ENCODE data around the gene PLEKHA4. TPM values are rescaled to one million over a fixed set of nuclear protein-coding genes. Genes with fewer than 3 reads are reported as not detected.
A peak's percentile ranks its signal among the peaks of the same experiment; 100 is the strongest.

PLEKHA4 gene
- total RNA-seq, 1 experiment from 2014 or later = not detected

DNA sequence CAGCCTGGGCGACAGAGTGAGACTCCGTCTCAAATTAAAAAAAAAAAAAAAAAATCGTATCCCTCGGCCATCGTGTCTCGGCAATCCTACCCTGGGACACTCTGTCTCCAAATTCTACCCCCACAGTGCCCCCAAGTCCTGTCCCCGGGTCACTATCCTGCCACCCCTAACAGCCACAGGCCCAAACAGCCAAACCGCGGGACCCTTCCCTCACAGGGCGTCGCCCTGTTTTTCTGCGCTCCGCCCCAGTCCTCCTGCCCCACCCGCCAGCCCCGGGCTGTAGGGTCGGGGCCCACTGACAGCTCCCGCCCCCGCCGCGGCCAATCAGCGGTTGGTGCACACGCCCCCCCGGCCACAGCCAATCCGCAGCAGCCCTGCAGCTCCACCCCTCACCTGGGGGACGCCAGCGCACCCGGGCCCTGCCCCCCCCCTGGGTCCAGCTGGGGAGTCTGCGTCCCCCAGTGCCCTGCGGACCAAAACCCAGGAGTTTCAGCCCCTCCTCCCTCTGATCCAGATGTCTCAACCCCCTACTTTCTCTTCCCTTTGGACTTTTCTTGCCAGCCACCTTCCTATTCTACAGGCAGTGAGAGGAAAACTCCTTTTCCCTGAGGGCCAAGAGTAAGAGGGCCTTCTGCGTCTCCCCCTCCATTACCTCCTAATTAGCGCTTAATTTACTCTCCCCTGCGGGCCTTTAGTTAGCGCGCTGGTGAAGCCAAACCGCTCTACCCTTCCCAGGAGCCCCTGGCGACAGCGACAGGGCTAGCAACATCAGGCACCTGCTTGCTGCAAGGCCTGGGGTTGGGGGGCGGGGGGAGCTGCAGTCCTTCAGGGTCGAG lies 56.1 kb downstream of the PLEKHA4 start:
- peak overlapping the region; percentile 73 for H3K4me2 ChIP-seq (ENCODE audit: low read depth, low read length, poor library complexity, severe bottlenecking)
- no peaks in the 10 kb centered on the region for H4K20me1 ChIP-seq (ENCODE audit: insufficient read depth, low read depth, low read length)
- no peaks in the 10 kb centered on the region for H3K9me3 ChIP-seq (ENCODE audit: low read length)
- no peaks in the 10 kb centered on the region for H3K27me3 ChIP-seq (ENCODE audit: low read length)
- peak overlapping the region; percentile 36; the same call in 1 of the 2 replicates for H2AFZ ChIP-seq (ENCODE audit: low read length)
- DNase-seq = peak; percentile 97
- H3K4me1 ChIP-seq (ENCODE audit: low read length) = peaks cover 24% of the 10 kb centered on the region
- H3K27ac ChIP-seq (ENCODE audit: low read length) = no peak overlapping the region
- H3K9ac ChIP-seq (ENCODE audit: low read length) = peak overlapping the region; percentile 62
- no peaks in the 10 kb centered on the region for H3K36me3 ChIP-seq (ENCODE audit: insufficient read depth, low read length)
- no peaks in the 10 kb centered on the region for H3K9me2 ChIP-seq (replicated peaks; ENCODE audit: insufficient read depth, low read length)
- H3K4me3 ChIP-seq (ENCODE audit: low read length) = peak overlapping the region; percentile 54; the same call in 1 of the 2 replicates
- H3K79me2 ChIP-seq (ENCODE audit: low read length) = peaks cover 34% of the 10 kb centered on the region

DNA sequence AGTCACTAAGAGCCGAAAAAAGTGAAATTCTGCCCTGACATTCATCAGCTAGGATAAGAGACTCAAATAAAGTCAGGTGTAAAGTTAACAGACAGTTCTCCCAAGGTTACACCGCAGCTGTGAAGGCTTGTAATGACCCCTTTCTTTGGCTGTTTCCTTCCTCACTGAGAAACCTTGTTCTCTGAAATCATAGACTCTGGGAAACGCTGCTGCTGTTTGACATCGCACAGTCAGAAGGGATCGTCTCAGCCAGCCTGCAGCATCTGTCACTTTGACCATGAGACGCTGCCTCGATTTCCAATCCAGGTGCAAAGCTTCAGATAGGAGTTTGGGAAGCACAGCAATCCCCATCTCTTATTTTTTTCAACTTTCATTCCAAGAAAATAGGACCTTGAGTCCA lies 58.3 kb downstream of the PLEKHA4 start:
- no peaks in the 10 kb centered on the region for H3K36me3 ChIP-seq (ENCODE audit: insufficient read depth, low read length)
- no peaks in the 10 kb centered on the region for H3K27me3 ChIP-seq (ENCODE audit: low read length)
- H3K27ac ChIP-seq (ENCODE audit: low read length) = peak overlapping the region; percentile 53; the same call in 1 of the 2 replicates
- peak overlapping the region; percentile 42; the same call in 1 of the 2 replicates for H2AFZ ChIP-seq (ENCODE audit: low read length)
- H3K9me2 ChIP-seq (replicated peaks; ENCODE audit: insufficient read depth, low read length) = no peaks in the 10 kb centered on the region
- peak overlapping the region; percentile 73 for H3K9ac ChIP-seq (ENCODE audit: low read length)
- H3K79me2 ChIP-seq (ENCODE audit: low read length) = peaks cover 37% of the 10 kb centered on the region
- H3K4me3 ChIP-seq (ENCODE audit: low read length) = peak overlapping the region; percentile 67
- peak overlapping the region; percentile 73 for H3K4me2 ChIP-seq (ENCODE audit: low read depth, low read length, poor library complexity, severe bottlenecking)
- H4K20me1 ChIP-seq (ENCODE audit: insufficient read depth, low read depth, low read length) = no peaks in the 10 kb centered on the region
- H3K4me1 ChIP-seq (ENCODE audit: low read length) = peaks cover 24% of the 10 kb centered on the region
- no peaks in the 10 kb centered on the region for H3K9me3 ChIP-seq (ENCODE audit: low read length)
- peak; percentile 63 for DNase-seq

DNA sequence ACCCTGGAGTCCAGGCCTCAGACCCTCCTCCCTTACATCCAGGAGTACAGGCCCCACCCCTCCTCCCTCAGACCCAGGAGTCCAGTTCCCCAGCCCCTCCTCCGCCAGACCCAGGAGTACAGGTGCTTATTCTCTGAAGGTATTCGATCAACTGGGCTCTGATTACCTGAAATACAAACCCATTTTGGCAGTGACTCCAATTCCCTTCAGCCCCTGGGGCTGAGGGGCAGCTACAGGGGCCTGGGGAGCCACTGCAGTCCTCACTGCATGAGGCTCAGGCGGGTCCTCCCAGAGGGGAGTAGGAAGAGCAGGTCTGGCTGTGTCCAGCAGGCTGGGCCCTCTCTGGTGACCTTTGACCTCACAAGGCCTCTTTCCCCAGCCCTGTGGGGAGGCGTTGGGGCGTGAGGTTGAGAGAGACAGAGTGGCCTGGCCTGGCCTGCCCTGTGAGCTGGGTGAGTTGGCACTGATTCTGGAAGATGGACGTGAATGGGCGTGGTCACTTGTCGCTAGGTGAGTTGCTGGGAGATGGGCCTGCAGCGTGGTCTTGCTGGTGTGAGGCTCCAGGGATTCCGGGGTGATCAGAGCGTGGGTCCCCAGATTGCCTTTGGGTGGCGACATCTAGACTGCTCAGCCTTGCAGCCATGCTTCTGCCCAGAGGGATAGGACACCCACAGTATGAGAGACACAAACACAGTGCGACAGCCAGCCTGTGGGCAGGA lies 60.7 kb downstream of the PLEKHA4 start:
- DNase-seq = peak; percentile 63
- Histone ChIP-seq H3K4me3 (ENCODE audit: low read length) (no peak overlapping the region), H3K36me3 (ENCODE audit: insufficient read depth, low read length) (no peaks in the 10 kb centered on the region), H3K27me3 (ENCODE audit: low read length) (no peaks in the 10 kb centered on the region), H3K9me2 (replicated peaks; ENCODE audit: insufficient read depth, low read length) (no peaks in the 10 kb centered on the region), H3K9me3 (ENCODE audit: low read length) (no peaks in the 10 kb centered on the region), H3K4me2 (ENCODE audit: low read depth, low read length, poor library complexity, severe bottlenecking) (no peak overlapping the region), H2AFZ (ENCODE audit: low read length) (no peak overlapping the region), H3K4me1 (ENCODE audit: low read length) (peaks cover 22% of the 10 kb centered on the region), H3K79me2 (ENCODE audit: low read length) (peaks cover 39% of the 10 kb centered on the region), H4K20me1 (ENCODE audit: insufficient read depth, low read depth, low read length) (no peaks in the 10 kb centered on the region), H3K9ac (ENCODE audit: low read length) (no peak overlapping the region), H3K27ac (ENCODE audit: low read length) (no peak overlapping the region)

DNA sequence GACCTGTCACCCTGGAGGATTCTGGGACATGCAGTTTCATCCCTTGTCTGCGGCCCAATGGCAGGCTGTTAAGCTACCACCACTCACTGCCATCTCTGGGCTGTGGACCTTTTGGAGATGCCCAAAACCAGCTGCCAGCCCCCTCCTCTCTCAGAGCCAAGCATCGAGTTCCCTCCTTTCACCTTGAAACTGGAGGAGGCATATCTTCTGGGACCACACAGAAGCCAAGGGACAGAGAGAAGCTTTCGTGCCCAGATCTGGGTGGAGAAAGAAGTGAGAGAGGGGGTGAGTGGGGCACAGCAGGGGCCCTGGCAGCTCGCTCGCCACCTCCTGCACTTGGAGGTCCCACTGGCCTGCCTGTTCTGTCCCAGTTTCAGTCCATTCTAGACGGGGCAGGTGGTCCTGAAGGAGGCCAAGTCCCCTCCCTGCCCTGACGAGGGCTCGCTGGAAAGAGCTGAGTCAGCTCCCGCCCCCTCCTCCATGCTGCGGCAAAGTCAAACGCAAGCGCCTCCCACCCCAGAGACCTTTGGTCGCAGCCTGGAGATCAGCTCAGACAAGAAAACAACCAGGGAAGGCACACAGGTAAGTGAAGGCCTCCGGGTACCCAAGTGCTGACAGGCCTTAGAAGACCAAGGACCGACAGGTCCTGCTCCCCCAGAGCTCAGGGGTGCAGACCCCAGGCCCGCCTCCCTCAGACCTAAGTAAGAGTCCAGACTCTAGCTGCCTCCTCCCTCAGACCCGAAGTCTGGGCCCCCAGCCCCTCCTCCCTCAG lies 61.4 kb downstream of the PLEKHA4 start:
- DNase-seq = peak; percentile 91
- Histone ChIP-seq H3K27ac (ENCODE audit: low read length) (no peak overlapping the region), H2AFZ (ENCODE audit: low read length) (no peak overlapping the region), H3K4me2 (ENCODE audit: low read depth, low read length, poor library complexity, severe bottlenecking) (no peak overlapping the region), H3K9ac (ENCODE audit: low read length) (no peak overlapping the region), H3K36me3 (ENCODE audit: insufficient read depth, low read length) (no peaks in the 10 kb centered on the region), H3K27me3 (ENCODE audit: low read length) (no peaks in the 10 kb centered on the region), H4K20me1 (ENCODE audit: insufficient read depth, low read depth, low read length) (no peaks in the 10 kb centered on the region), H3K4me3 (ENCODE audit: low read length) (no peak overlapping the region), H3K79me2 (ENCODE audit: low read length) (peaks cover 39% of the 10 kb centered on the region), H3K4me1 (ENCODE audit: low read length) (peaks cover 18% of the 10 kb centered on the region), H3K9me3 (ENCODE audit: low read length) (no peaks in the 10 kb centered on the region), H3K9me2 (replicated peaks; ENCODE audit: insufficient read depth, low read length) (no peaks in the 10 kb centered on the region)

DNA sequence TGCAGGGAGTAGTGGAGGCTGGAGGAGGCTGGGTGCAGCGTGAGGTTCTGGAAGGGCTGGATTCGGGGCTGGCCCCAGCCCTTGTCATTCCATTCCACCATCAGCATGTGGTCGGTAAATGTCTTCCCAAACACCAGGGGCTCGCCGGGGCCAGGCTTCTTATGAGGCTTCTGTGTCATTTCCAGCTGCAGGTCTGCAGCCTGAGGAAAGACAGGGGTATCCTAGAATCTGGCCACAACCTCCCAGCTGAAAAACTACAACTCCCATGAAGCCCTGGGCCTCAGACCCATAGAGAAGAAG lies 61.9 kb downstream of the PLEKHA4 start:
- Histone ChIP-seq H3K36me3 (ENCODE audit: insufficient read depth, low read length) (no peaks in the 10 kb centered on the region), H3K4me3 (ENCODE audit: low read length) (no peak overlapping the region), H3K4me1 (ENCODE audit: low read length) (peaks cover 15% of the 10 kb centered on the region), H3K9me2 (replicated peaks; ENCODE audit: insufficient read depth, low read length) (no peaks in the 10 kb centered on the region), H2AFZ (ENCODE audit: low read length) (no peak overlapping the region), H3K9ac (ENCODE audit: low read length) (no peak overlapping the region), H3K79me2 (ENCODE audit: low read length) (peaks cover 39% of the 10 kb centered on the region), H3K27ac (ENCODE audit: low read length) (no peak overlapping the region), H3K4me2 (ENCODE audit: low read depth, low read length, poor library complexity, severe bottlenecking) (no peak overlapping the region), H3K27me3 (ENCODE audit: low read length) (no peaks in the 10 kb centered on the region), H3K9me3 (ENCODE audit: low read length) (no peaks in the 10 kb centered on the region), H4K20me1 (ENCODE audit: insufficient read depth, low read depth, low read length) (no peaks in the 10 kb centered on the region)
- DNase-seq = no peak

DNA sequence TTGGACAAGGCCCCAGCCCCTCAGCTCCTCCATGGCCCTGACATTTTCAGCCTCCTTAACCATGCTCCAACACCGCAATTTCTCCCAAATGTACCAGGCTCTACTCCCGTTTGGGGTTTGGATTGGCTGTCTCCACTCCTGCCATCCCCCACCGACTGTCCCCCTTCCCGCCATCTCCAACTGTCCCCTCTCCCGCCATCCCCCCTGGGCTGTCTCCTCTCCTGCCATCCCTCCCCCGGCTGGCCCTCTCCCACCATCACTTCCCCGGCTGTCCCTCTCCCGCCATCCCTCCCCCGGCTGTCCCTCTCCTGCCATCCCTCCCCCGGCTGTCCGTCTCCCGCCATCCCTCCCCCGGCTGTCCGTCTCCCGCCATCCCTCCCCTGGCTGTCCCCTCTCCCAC lies 63.0 kb downstream of the PLEKHA4 start:
- Histone ChIP-seq H4K20me1 (ENCODE audit: insufficient read depth, low read depth, low read length) (no peaks in the 10 kb centered on the region), H2AFZ (ENCODE audit: low read length) (no peak overlapping the region), H3K4me2 (ENCODE audit: low read depth, low read length, poor library complexity, severe bottlenecking) (no peak overlapping the region), H3K27ac (ENCODE audit: low read length) (no peak overlapping the region), H3K79me2 (ENCODE audit: low read length) (peaks cover 36% of the 10 kb centered on the region), H3K36me3 (ENCODE audit: insufficient read depth, low read length) (no peaks in the 10 kb centered on the region), H3K4me3 (ENCODE audit: low read length) (no peak overlapping the region), H3K9ac (ENCODE audit: low read length) (no peak overlapping the region), H3K9me2 (replicated peaks; ENCODE audit: insufficient read depth, low read length) (no peaks in the 10 kb centered on the region), H3K9me3 (ENCODE audit: low read length) (no peaks in the 10 kb centered on the region), H3K27me3 (ENCODE audit: low read length) (no peaks in the 10 kb centered on the region), H3K4me1 (ENCODE audit: low read length) (peaks cover 15% of the 10 kb centered on the region)
- DNase-seq = no peak

DNA sequence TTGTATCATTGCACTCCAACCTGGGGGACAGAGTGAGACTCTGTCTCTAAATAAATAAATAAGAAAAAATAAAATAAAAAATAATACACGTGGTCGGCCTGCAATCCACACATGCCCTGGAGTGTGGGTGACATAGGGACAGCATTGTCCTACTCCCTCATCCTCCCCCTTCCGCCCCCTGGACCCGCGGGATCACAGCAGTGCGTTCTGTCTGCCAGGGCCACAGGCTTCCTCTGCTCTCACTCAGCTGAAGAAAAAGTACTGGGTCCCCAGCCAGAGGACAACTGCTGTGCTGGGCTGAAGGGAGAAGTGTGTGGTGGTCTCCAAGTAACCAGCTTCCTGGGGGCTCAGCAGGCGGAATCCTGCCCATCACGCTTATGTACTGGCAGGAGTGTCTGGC lies 63.9 kb downstream of the PLEKHA4 start:
- Histone ChIP-seq H3K79me2 (ENCODE audit: low read length) (peaks cover 27% of the 10 kb centered on the region), H3K27me3 (ENCODE audit: low read length) (no peaks in the 10 kb centered on the region), H3K36me3 (ENCODE audit: insufficient read depth, low read length) (no peaks in the 10 kb centered on the region), H4K20me1 (ENCODE audit: insufficient read depth, low read depth, low read length) (no peaks in the 10 kb centered on the region), H3K4me2 (ENCODE audit: low read depth, low read length, poor library complexity, severe bottlenecking) (no peak overlapping the region), H2AFZ (ENCODE audit: low read length) (no peak overlapping the region), H3K9ac (ENCODE audit: low read length) (no peak overlapping the region), H3K9me2 (replicated peaks; ENCODE audit: insufficient read depth, low read length) (no peaks in the 10 kb centered on the region), H3K4me1 (ENCODE audit: low read length) (peaks cover 8% of the 10 kb centered on the region), H3K27ac (ENCODE audit: low read length) (no peak overlapping the region), H3K9me3 (ENCODE audit: low read length) (no peaks in the 10 kb centered on the region), H3K4me3 (ENCODE audit: low read length) (no peak overlapping the region)
- DNase-seq = no peak

DNA sequence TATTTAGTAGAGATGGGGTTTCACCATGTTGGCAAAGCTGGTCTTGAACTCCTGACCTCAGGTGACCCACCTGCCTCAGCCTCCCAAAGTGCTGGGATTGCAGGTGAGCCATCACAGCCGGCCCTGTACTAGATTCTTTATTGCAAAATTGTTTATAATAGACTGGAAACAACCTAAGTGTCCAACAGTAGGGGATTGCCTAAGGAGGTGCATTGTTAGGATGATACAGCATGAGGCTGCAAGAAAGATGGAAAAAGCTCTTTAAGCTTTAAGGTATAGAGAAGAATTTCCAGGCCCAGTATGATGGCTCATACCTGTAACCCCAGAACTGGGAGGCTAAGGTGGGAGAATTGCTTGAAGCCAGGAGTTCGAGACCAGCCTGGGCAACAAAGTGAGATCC lies 65.8 kb downstream of the PLEKHA4 start:
- Histone ChIP-seq H3K4me3 (ENCODE audit: low read length) (no peak overlapping the region), H3K27me3 (ENCODE audit: low read length) (no peaks in the 10 kb centered on the region), H3K4me1 (ENCODE audit: low read length) (peaks cover 4% of the 10 kb centered on the region; the same call in 1 of the 2 replicates), H4K20me1 (ENCODE audit: insufficient read depth, low read depth, low read length) (no peaks in the 10 kb centered on the region), H2AFZ (ENCODE audit: low read length) (no peak overlapping the region), H3K4me2 (ENCODE audit: low read depth, low read length, poor library complexity, severe bottlenecking) (no peak overlapping the region), H3K27ac (ENCODE audit: low read length) (no peak overlapping the region), H3K79me2 (ENCODE audit: low read length) (peaks cover 8% of the 10 kb centered on the region), H3K9ac (ENCODE audit: low read length) (no peak overlapping the region), H3K9me2 (replicated peaks; ENCODE audit: insufficient read depth, low read length) (no peaks in the 10 kb centered on the region), H3K36me3 (ENCODE audit: insufficient read depth, low read length) (no peaks in the 10 kb centered on the region), H3K9me3 (ENCODE audit: low read length) (no peaks in the 10 kb centered on the region)
- no peak for DNase-seq

All from Karpas-422 (cell line).